HG03095 (cell line): ENCODE results near the gene TSPAN31.
"Not testable (repeated sequence)": the region's sequence is repeated elsewhere in the genome, so short reads cannot be mapped to it uniquely, and the experiment has no call there.

Experiments
- ATAC-seq: cut with Tn5 transposase; IDR thresholded peaks from one replicate; pipeline ENCODE4 v1.9.1; 2021; ENCODE audit warnings: moderate library complexity; ENCODE audit not compliant: unreplicated experiment

TSPAN31 gene

DNA sequence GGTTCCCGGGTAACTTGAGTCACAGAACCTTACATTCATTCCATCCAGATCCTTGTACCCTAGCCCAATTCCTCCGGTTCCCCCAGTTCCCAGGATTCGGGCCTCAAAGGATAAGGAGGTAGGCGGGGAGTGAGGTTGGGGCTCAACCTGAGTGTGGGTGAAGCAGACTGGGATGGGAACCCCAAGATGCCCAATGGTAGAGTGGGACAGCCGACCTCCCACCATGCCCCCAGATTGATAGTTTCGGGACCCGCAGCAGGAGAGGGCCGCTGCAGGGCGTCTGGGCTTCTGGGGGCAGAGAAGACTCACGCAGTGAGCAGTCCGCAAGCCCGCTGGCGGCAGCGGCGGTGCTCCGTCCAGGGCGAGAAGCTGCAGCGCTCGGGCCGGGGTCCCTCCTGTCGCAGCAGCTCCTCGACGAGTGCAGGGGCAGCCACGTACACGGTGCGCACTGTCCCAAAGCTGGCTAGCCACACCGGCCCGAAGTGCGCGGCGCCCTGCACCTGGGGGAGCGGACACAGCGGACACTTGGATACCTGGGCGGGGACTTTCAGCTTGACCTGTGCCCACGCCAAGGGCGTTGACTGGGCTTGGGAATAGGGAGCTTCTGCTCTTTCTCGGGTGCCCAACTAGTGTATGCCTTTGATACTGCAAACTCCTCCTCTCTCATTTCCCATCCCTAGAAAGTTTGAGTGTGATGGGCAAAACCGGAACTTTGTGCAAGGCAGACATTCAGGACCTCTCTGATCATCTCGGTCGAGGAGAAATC lies 21.0 kb downstream of the TSPAN31 start:
- no peak for ATAC-seq

DNA sequence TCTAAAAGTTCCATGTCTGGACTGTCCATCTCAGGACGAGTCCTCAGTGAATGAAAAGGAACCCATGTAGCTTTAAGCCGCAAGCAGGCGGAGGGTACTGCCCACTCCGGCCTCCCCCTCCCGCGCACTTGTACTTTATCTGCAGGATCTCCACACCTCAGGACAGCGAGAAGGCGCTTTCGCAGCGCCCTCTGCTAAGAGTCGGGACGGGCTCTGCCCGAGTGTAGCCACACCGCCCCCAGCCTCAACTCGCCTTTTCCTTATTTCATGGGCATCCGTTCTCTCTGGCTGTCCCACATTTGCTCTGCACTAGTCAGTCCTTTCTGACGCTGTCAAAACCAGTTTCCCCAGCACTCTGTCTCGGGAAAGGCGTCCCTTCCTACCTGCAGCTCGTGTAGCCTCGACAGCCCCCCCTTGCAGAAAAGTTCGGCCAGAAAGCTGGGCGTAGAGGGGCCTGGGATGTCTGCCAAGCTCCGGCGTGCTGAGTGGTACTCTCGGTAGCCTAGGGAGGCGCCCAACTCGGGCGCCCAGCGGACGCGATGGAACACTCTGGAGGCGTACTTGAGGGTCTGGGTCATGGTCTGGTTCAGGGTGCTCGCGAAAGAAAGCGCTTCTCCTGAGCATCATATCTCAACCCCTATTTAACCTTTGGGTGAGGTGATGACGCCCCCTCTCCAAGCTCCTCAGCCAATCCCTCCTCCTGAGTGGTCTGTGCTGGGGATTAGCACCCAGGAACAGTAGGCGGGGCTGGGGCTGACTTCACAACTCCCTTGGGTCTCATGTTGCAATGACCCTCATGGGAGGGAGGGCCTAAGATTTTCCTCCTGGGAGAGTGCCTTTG lies 21.8 kb downstream of the TSPAN31 start, which contains the start of gene CYP27B1:
CYP27B1 (minus strand) TSS at position 615 of the 841 bp plus-strand sequence; CDS start at position 578, 37 bp downstream.
- ATAC-seq, result no peak

DNA sequence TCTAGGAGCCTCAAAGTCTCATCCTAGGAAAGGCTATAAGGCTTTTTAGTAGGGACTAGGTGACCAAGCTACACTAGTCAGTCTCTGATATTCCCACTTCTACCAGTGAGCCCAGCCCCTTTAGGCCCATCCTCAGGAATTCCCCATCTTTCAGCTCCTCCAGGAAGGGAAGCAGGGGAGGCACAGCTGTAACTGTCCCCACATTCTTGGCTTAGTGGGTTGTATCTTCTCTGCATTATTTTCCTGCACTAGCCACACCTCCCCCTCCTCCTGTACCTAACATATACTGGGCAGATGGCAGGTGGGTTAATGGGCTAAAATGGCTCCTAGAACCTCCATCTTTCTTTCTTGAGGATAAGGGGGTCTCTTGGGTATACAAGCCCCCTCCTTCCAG lies 22.5 kb downstream of the TSPAN31 start:
- ATAC-seq, result no peak

DNA sequence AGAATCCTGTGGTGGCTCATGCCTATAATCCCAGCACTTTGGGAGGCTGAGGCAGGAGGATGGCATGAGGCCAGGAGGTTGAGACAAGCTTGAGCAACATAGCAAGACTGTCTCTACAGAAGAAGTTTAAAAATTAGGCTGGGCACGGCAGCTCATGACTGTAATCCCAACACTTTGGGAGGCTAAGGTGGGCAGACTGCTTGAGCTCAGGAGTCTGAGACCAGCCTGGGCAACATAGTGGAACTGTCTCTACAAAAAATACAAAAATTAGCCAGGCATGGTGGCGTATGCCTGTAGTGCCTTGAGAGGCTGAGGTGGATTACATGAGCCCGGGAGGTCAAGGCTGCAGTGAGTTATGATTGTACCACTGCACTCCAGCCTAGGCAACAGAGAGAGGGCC lies 23.0 kb downstream of the TSPAN31 start:
- ATAC-seq, result no peak

DNA sequence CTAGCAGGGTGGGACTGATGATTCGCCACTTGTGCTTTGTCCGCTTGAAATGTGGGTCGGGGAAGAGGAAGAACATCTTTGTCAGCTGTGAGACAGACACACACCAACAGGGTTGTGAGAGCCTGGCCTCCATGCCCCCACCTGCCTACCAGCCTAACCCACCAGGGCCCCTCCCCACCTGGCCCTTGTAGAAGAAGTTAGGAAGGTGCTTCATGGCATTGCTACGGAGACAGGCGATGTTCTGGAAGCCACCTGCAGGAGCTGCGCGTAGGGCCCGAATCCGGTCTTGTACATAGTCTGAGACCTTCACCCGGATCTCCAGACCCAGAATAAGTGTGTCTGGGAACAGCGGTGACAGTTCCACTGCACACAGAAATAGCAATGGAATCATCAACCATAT lies 24.8 kb downstream of the TSPAN31 start:
- ATAC-seq, result no peak

DNA sequence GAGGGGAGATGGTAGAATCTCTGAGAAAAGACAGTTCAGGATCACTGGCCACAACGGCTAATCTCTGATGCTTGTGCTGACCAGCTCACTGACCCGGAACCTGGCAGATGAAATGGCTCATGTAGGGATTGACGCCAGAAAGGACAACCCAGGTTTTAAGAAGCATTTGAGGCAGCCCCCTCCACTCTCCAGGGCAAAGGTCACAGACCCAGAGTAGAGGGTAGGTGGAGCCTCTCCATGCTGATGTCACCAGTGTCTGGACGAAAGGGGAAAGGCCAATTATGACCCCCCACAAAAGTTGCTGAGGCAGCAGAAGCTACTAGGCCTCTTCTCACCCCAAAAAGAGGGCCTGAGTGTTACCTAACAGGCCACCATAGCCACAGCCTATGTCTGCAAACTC lies 25.9 kb downstream of the TSPAN31 start:
- no peak for ATAC-seq

DNA sequence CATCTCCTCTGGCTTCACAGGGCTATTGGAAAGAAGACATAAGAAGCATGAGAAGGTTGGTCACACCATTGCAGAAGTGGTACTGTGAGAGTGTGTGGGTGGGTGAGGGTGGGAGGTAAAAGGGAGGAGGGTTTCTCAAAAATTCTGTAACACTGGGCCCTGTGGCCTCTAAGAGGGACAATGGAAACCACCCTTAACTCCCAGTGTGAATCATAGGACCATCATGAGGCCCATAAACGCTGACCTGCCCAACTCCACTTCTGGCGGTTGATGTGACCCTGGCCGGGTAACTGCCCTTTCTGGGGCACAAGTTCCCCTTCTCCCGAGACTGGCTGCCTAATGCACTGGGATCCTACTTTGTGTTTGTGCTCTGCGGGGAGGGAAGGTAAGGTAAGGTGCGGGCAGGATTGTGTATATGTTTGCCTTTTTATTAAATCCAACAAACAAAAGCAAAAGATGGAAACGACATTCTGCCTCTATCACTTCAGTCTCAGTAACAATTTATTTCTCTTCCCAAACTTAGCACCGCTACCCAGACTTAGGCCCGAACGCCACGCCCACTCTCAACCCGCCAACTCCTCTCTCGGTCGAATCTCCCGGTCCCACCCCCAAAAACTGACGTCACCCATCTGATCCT lies 26.5 kb downstream of the TSPAN31 start:
- peak; percentile 72 for ATAC-seq

DNA sequence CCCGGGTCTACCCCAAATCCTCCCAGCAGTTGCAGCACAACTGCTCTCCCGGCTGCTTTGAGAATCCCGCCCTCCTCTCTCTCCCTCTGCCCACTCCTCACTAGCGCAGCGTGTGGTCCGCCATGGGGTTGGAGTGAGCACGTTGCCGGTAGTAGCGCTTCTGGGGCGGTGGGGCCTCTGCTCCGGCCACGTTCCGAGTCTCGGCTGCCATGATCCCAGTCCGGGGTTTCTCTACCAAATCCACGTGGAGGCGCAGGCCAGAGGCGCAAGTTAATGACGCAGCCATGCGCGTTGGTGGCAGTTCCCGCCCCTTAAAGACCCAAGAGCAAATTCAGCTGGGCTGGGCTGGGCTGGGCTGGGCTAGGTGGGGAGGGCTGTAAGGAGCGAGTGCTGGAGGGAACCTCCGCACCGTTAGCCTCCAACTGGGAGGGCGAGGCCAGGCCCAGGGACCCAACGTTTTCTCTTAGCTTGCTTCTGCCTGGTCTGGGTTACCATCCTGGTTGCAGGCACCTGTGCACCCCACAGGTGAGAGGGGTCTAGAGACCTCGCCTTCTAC lies 27.1 kb downstream of the TSPAN31 start, which contains the start of gene METTL1:
METTL1 (minus strand) TSS at position 233 of the 556 bp plus-strand sequence; CDS start at position 211, 22 bp downstream.
- ATAC-seq, result peak; percentile 72

DNA sequence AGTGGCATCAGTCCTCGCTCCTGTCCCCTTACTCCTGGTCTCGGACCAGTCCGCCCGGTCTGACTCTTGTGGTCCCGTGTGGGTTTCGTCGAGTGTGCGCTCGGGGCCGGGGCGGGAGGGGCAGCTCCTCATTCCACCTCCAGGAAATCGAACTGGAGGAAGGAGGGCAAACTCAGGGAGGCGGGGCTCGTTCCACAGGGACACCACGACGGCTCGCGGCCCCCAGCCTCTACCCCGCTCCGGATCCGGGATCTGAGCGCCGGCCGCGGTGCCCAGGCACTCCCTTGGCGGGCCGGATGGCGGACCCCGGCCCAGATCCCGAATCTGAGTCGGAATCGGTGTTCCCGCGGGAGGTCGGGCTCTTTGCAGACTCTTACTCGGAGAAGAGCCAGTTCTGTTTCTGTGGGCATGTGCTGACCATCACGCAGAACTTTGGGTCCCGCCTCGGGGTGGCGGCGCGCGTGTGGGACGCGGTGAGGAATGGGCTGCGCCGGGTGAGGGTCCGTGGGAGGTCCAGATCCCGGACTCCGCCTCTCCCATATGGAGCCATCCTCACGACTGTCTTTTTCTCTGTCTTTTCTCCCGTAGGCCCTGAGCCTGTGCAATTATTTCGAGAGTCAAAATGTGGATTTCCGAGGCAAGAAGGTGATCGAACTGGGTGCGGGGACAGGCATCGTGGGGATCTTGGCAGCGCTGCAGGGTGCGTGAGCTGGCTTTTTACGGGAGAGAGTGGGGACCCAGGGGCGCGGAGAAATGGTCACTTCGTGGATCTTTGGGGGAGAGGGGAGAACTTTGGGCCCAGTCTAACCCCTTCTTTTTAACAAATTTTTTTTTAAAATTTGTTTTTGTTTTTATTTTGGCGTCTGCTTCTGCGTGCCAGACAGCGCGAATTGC lies 27.8 kb downstream of the TSPAN31 start, which contains the start of gene EEF1AKMT3:
EEF1AKMT3 (plus strand) TSS at position 186 of the 894 bp plus-strand sequence; CDS start at position 297, 111 bp downstream.
- ATAC-seq, result peak; percentile 27

DNA sequence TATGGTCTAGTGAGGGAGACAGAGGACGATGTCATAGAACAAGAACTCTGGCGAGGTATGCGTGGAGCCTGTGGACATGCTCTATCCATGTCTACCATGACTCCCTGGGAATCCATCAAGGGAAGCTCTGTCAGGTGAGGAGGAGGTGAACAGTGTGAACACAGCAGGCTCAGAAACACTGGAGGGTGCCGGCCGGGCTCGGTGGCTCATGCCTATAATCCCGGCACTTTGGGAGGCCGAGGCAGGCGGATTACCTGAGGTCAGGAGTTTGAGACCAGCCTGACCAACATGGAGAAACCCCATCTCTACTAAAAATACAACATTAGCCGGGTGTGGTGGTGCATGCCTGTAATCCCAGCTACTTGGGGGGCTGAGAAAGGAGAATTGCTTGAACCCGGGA lies 29.8 kb downstream of the TSPAN31 start:
- ATAC-seq, result not testable (repeated sequence)

DNA sequence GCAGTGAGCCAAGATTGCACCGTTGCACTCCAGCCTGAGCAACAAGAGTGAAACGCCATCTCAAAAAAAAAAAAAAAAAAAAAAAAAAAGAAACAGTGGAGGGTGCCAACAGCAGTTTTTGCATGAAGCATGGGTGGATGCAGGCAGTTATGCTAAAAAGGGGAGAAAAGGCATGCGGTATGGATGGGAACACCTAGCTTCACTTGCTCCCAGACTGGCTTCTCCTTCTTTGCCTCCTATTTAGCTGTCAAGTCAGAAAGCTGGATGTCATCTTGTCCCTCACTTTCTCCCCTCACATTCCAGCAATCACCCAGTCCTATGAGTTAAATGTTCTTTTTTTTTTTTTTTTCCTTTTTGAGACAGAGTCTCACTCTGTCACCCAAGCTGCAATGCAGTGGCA lies 30.2 kb downstream of the TSPAN31 start:
- ATAC-seq, result no peak

DNA sequence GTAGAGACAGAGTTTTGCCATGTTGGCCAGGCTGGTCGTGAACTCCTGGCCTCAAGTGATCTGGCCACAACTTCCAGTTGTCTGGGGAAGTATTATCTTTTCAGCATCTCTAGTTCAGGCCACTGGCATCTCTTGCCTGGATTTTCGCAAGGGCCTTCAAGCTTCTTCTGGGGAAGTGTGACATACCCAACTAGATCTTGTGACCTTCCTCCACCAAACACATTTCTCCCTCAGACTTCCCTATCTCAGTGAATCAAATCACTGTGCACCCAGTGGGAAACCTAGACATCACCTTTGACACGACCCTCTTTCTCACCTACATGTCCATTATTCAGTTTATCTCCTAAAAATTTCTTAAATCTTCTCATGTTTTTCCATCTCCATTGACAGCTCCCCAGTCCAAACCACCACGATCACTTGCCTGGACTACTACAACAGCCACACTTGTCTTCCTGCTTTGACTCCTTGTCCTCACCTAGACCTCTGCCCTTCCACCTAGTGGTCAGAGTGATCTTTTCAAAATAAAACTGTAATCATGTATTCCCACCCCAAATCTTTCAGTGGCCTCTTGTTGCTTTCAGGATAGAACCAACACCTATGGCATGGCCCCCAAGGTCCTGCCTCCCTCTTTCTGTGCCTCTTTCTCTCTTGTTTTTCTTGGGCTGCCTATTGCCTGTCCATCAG lies 30.9 kb downstream of the TSPAN31 start:
- no peak for ATAC-seq

DNA sequence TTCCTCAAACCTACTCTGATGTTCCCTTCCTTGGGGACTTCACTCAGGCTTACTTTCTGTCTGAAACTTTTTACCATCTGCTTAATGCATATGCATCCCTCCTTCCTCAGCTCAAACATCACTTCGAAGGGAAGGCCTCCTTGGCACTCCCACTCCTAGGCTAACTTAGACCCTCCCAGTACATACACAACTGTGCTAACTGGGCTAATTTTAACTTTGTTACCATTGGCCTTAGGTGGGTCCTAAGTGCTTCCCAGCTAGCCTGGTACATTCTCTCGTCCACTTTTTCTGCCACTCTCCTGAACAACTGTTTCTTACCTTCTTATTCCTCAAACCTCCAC lies 31.4 kb downstream of the TSPAN31 start:
- no peak for ATAC-seq

DNA sequence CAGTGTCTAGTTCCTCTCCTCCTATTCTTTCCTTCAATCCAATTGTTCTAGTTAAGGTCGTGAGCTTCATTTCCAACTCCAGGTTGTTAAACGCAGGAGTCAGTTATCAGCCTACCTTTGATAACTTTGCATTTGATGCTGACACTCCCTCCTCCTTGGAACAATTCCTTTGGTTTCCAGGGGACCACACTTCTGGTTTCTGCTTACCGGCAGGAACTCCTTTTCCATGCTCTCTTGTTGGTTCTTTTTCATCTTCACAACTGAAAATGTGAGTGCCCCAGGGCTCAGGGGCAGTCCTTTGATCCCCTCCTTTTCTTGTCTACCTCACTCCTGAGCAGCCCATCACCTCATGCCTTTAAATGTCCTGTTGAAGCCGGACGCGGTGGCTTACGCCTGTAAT lies 32.5 kb downstream of the TSPAN31 start:
- no peak for ATAC-seq

DNA sequence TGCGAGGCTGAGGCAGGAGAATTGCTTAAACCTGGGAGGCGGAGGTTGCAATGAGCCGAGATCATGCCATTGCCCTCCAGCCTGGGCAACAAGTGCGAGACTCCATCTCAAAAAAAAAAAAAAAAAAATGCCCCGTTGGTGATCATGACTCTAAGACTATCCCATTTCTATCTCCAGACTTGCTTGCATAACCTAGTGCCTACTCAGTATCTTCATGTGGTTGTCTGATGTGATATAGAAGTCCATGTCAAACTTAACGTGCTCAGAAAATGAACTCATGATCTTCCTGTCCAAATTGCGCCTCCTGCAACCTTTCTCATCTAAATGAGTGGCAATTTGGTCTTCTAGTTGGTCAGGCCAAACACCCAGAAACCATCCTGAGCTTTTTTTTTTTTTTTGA lies 33.1 kb downstream of the TSPAN31 start:
- no peak for ATAC-seq

DNA sequence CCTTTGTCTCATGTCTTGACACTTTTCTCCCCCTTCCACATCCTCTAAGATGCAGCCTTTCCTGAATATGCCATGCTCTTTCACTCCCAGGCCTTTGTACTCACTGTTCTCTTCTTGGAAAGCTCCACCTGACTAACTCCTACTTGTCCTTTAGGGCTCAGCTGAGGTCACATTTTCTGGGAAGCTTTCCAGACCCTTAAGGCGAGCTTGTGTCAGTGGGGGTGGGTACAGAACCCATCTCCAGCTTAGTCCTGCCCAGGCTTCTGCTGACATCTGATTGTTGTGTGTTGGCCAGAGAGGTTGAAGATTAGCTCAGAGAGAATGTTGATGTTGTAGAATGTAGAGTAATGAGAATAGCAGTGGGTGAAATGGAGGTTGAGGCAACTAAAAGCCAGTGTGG lies 34.9 kb downstream of the TSPAN31 start:
- no peak for ATAC-seq

DNA sequence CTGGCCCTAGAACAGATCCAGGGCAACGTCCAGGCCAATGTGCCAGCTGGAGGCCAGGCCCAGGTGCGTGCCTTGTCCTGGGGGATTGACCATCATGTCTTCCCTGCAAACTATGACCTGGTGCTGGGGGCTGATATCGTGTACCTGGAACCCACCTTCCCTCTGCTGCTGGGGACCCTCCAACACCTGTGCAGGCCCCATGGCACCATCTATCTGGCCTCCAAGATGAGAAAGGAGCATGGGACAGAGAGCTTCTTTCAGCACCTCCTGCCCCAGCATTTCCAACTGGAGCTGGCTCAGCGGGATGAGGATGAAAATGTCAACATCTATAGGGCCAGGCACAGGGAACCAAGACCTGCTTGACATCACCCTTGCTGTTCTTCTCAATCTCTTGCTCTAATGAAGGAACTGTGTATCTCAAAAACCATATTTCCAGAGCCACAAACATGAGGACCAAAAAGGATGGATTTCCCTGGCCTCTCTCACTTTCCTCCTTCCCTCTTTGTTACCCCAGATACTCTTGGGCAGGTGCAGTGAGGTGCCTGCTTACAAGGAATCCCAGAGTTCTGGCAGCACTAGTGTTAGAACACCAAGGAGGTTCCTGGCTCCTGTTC lies 35.6 kb downstream of the TSPAN31 start:
- ATAC-seq, result no peak

DNA sequence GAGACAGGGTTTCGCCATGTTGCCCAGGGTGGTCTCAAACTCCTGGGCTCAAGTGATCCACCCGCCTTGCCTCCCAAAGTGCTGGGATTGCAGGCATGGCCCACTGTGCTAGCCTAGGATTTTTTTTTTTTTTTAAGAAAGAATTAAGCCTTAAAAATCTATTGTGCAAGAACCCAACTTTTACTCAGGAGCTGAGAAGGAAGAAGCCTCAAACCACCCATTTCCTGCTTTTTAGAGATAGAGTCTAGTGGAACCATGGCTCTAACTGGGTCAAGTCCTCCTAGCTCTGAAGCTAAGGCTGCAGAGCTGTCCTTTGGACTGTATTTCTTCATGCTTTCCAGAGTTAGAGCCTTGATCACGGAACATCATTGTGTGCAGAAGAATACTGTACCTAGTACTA lies 36.4 kb downstream of the TSPAN31 start:
- ATAC-seq, result no peak

DNA sequence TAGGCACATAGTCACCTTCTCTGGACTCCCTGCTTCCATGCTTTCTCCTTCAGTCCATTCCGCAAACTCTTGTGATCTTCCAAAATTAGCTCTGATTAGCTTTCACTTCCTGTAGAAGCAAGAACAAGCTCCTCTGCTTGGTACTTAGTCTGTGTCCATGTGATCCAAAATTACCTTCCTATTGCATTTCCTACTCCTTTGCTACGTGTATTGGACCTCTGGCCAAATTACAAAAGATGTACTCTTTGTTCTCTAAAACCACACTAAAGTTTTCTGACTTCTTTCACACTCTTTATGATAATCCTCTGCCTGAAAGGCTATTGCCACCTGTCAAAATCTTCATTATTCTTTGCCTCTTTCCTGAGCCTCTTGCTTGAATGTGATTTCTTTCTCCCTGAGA lies 37.0 kb downstream of the TSPAN31 start:
- ATAC-seq, result no peak
